Neuronal stem cell (in vitro differentiated cells): ENCODE measurements around the gene OR2H2.

Source experiments
- DNase-seq: peaks from one replicate; pipeline ENCODE4 v3.0.0-alpha.2; 2013; ENCODE audit warnings: low spot score
- H2AFZ ChIP-seq: one replicate; pipeline ENCODE4 v1.6.1; 2013; ENCODE audit warnings: mild to moderate bottlenecking, low read length, inconsistent platforms
- H2AK5ac ChIP-seq: 2 replicates; pipeline ENCODE4 v1.6.1; 2013; ENCODE audit warnings: low read depth, mild to moderate bottlenecking, inconsistent platforms, low read length, moderate library complexity, mixed read lengths
- H2BK120ac ChIP-seq: 2 replicates; pipeline ENCODE4 v1.6.1; 2013; ENCODE audit warnings: low read depth, mild to moderate bottlenecking, inconsistent platforms, low read length, moderate library complexity, mixed read lengths
- H2BK12ac ChIP-seq: one replicate; pipeline ENCODE4 v1.6.1; 2013; ENCODE audit warnings: low read length, inconsistent platforms
- H2BK15ac ChIP-seq: 2 replicates; pipeline ENCODE4 v1.6.1; 2013; ENCODE audit warnings: mild to moderate bottlenecking, low read length, inconsistent platforms, mixed read lengths
- H2BK5ac ChIP-seq: one replicate; pipeline ENCODE4 v1.6.1; 2013; ENCODE audit warnings: inconsistent platforms, mild to moderate bottlenecking, low read length, moderate library complexity
- H3K14ac ChIP-seq: one replicate; pipeline ENCODE4 v1.6.1; 2013; ENCODE audit warnings: low read length, inconsistent platforms
- H3K18ac ChIP-seq: 2 replicates; pipeline ENCODE4 v1.6.1; 2013; ENCODE audit warnings: low read length, inconsistent platforms
- H3K23ac ChIP-seq: 2 replicates; pipeline ENCODE4 v1.6.1; 2013; ENCODE audit warnings: low read depth, mild to moderate bottlenecking, mixed read lengths, low read length, inconsistent platforms; ENCODE audit not compliant: poor library complexity
- H3K27ac ChIP-seq: replicated peaks from 3 replicates; pipeline ENCODE4 v1.5.1; 2013; ENCODE audit warnings: low read length, inconsistent platforms
- H3K27me3 ChIP-seq, 3 experiments: 2 replicates each; pipeline ENCODE4 v1.6.1; 2013; ENCODE audit warnings: low read length in 3 of 3, mild to moderate bottlenecking in 2 of 3, inconsistent platforms in 1 of 3, low read depth in 1 of 3, mixed read lengths in 1 of 3, moderate library complexity in 1 of 3; ENCODE audit not compliant: control insufficient read depth in 3 of 3, insufficient read depth in 3 of 3
- H3K36me3 ChIP-seq, 2 donors: replicated peaks in 1 of 2; 2 replicates each; pipeline ENCODE4 v1.6.1; 2013; ENCODE audit warnings: low read length in 2 of 2; ENCODE audit not compliant: control insufficient read depth in 2 of 2, insufficient read depth in 2 of 2
- H3K4ac ChIP-seq: 2 replicates; pipeline ENCODE4 v1.6.1; 2013; ENCODE audit warnings: inconsistent platforms, mild to moderate bottlenecking, low read length, moderate library complexity
- H3K4me1 ChIP-seq, 2 donors: 1 replicate in 1 of 2; 2 replicates in 1 of 2; pipeline ENCODE4 v1.6.1; 2013; ENCODE audit warnings: low read length in 2 of 2, low read depth in 1 of 2; ENCODE audit not compliant: control insufficient read depth in 2 of 2, insufficient read depth in 1 of 2
- H3K4me2 ChIP-seq: one replicate; pipeline ENCODE4 v1.6.1; 2013; ENCODE audit warnings: mild to moderate bottlenecking, low read length, inconsistent platforms; ENCODE audit not compliant: insufficient read depth, poor library complexity, severe bottlenecking
- H3K4me3 ChIP-seq, 2 donors: 2 replicates each; pipeline ENCODE4 v1.5.1; 2013; ENCODE audit warnings: low read length in 2 of 2, mild to moderate bottlenecking in 2 of 2, inconsistent platforms in 1 of 2, moderate library complexity in 1 of 2
- H3K79me1 ChIP-seq: one replicate; pipeline ENCODE4 v1.6.1; 2013; ENCODE audit warnings: low read depth, mild to moderate bottlenecking, inconsistent platforms, low read length, moderate library complexity
- H3K9ac ChIP-seq: one replicate; pipeline ENCODE4 v1.6.1; 2013; ENCODE audit warnings: mild to moderate bottlenecking, low read depth, low read length, inconsistent platforms; ENCODE audit not compliant: poor library complexity
- H3K9me3 ChIP-seq, 2 donors: replicated peaks in 1 of 2; 2 replicates each; pipeline versions ENCODE3 to v1.6.1; 2013; ENCODE audit warnings: low read length in 2 of 2, mild to moderate bottlenecking in 2 of 2, inconsistent platforms in 1 of 2, low read depth in 1 of 2, mixed read lengths in 1 of 2, moderate library complexity in 1 of 2; ENCODE audit not compliant: control insufficient read depth in 2 of 2, insufficient read depth in 1 of 2
- H4K8ac ChIP-seq: one replicate; pipeline ENCODE4 v1.6.1; 2013; ENCODE audit warnings: low read depth, mild to moderate bottlenecking, inconsistent platforms, low read length, moderate library complexity
- H4K91ac ChIP-seq: one replicate; pipeline ENCODE4 v1.6.1; 2013; ENCODE audit warnings: low read length, low read depth, mild to moderate bottlenecking, inconsistent platforms; ENCODE audit not compliant: poor library complexity
- WGBS, 2 donors: extraction: QIAGEN DNeasy Blood & Tissue Kit; methylation state at CpG; one replicate each; pipeline ENCODE4 v1.1.7; 2013; ENCODE audit warnings: missing lambda C conversion rate in 2 of 2, mixed read lengths in 1 of 2; ENCODE audit not compliant: insufficient read length in 2 of 2, insufficient replicate concordance in 1 of 2; ENCODE audit errors: extremely low coverage in 2 of 2; 5-methylcytosine and 5-hydroxymethylcytosine counted together

The OR2H2 gene

GRCh38 chr6:29591677-29592076 is 6.8 kb downstream of the OR2H2 start:
- no peak overlapping the region for H3K27ac ChIP-seq
- no peak for DNase-seq
- no peaks in the 10 kb centered on the region for H3K79me1 ChIP-seq
- H4K8ac ChIP-seq = no peak overlapping the region
- no peak overlapping the region for H2BK12ac ChIP-seq
- no peak overlapping the region for H3K18ac ChIP-seq
- H3K4ac ChIP-seq = no peak overlapping the region
- H4K91ac ChIP-seq = no peak overlapping the region
- no peak overlapping the region for H3K4me2 ChIP-seq
- H3K4me1 ChIP-seq = no peaks in the 10 kb centered on the region
- no peak overlapping the region for H3K9ac ChIP-seq
- no peak overlapping the region for H3K4me3 ChIP-seq
- H3K14ac ChIP-seq = no peak overlapping the region
- no peak overlapping the region for H2BK5ac ChIP-seq
- H2BK15ac ChIP-seq = no peak overlapping the region
- no peak overlapping the region for H2AFZ ChIP-seq
- H3K27me3 ChIP-seq = no peaks in the 10 kb centered on the region
- H2BK120ac ChIP-seq = no peak overlapping the region
- no peaks in the 10 kb centered on the region for H3K36me3 ChIP-seq
- no CpG with 5 or more reads among the region's 2 CpGs for WGBS, 2 donors
- H3K9me3 ChIP-seq = no peaks in the 10 kb centered on the region
- no peak overlapping the region for H2AK5ac ChIP-seq
- H3K23ac ChIP-seq = no peak overlapping the region

- Histone ChIP-seq H2AFZ (no peak overlapping the region), H3K23ac (no peak overlapping the region), H2BK15ac (no peak overlapping the region), H3K36me3 (no peaks in the 10 kb centered on the region), H3K79me1 (no peaks in the 10 kb centered on the region), H3K18ac (no peak overlapping the region), H2BK5ac (no peak overlapping the region), H4K8ac (no peak overlapping the region), H3K9me3 (no peaks in the 10 kb centered on the region), H3K4me3 (no peak overlapping the region), H3K4ac (no peak overlapping the region), H2BK12ac (no peak overlapping the region), H2AK5ac (no peak overlapping the region), H3K27me3 (no peaks in the 10 kb centered on the region), H2BK120ac (no peak overlapping the region), H3K4me2 (no peak overlapping the region), H4K91ac (no peak overlapping the region), H3K9ac (no peak overlapping the region), H3K27ac (no peak overlapping the region), H3K14ac (no peak overlapping the region), H3K4me1 (no peaks in the 10 kb centered on the region)
- no CpG with 5 or more reads among the region's 4 CpGs for WGBS, 2 donors
- DNase-seq = no peak
These were observed 8.4 kb downstream of the OR2H2 start for GRCh38 chr6:29593199-29593855.

- no peak overlapping the region for H2BK120ac ChIP-seq
- H3K18ac ChIP-seq = no peak overlapping the region
- peaks cover 5 to 29% of the 10 kb centered on the region in 2 donors for H3K36me3 ChIP-seq
- WGBS, 2 donors = 100% methylated on average over 2 of the region's 6 CpGs; no CpG with 5 or more reads in 1 of the 2 donors
- no peak overlapping the region for H3K9ac ChIP-seq
- no peaks in the 10 kb centered on the region for H3K9me3 ChIP-seq
- no peaks in the 10 kb centered on the region for H3K79me1 ChIP-seq
- H4K91ac ChIP-seq = no peak overlapping the region
- H2BK12ac ChIP-seq = no peak overlapping the region
- H3K4me3 ChIP-seq = no peak overlapping the region
- H3K23ac ChIP-seq = no peak overlapping the region
- H2AFZ ChIP-seq = no peak overlapping the region
- H2BK5ac ChIP-seq = no peak overlapping the region
- no peak overlapping the region for H4K8ac ChIP-seq
- H3K14ac ChIP-seq = no peak overlapping the region
- no peak overlapping the region for H3K4ac ChIP-seq
- H2BK15ac ChIP-seq = no peak overlapping the region
- H3K4me1 ChIP-seq = no peaks in the 10 kb centered on the region
- no peak overlapping the region for H3K4me2 ChIP-seq
- H2AK5ac ChIP-seq = no peak overlapping the region
- no peak for DNase-seq
- H3K27ac ChIP-seq = no peak overlapping the region
- H3K27me3 ChIP-seq = no peaks in the 10 kb centered on the region
These were observed 11.5 kb downstream of the OR2H2 start for GRCh38 chr6:29596381-29596900.

GRCh38 chr6:29597184-29597583 is 12.3 kb downstream of the OR2H2 start:
- Histone ChIP-seq H2AFZ (no peak overlapping the region), H4K91ac (no peak overlapping the region), H3K36me3 (peaks cover 13 to 37% of the 10 kb centered on the region in 2 donors), H3K9me3 (no peaks in the 10 kb centered on the region), H3K9ac (no peak overlapping the region), H2BK12ac (no peak overlapping the region), H3K23ac (no peak overlapping the region), H3K4me1 (no peaks in the 10 kb centered on the region), H3K18ac (no peak overlapping the region), H2BK120ac (no peak overlapping the region), H2BK15ac (no peak overlapping the region), H2BK5ac (no peak overlapping the region), H4K8ac (no peak overlapping the region), H3K14ac (no peak overlapping the region), H3K79me1 (no peaks in the 10 kb centered on the region), H3K4me2 (no peak overlapping the region), H3K27me3 (no peaks in the 10 kb centered on the region), H3K27ac (no peak overlapping the region), H2AK5ac (no peak overlapping the region), H3K4ac (no peak overlapping the region), H3K4me3 (no peak overlapping the region)
- WGBS, 2 donors = no CpG with 5 or more reads among the region's 2 CpGs
- no peak for DNase-seq
